Measurements from ENCODE around the gene KCTD7.
"Not testable (repeated sequence)": the region's sequence is repeated elsewhere in the genome, so short reads cannot be mapped to it uniquely, and the experiment has no call there.

The KCTD7 gene

DNA sequence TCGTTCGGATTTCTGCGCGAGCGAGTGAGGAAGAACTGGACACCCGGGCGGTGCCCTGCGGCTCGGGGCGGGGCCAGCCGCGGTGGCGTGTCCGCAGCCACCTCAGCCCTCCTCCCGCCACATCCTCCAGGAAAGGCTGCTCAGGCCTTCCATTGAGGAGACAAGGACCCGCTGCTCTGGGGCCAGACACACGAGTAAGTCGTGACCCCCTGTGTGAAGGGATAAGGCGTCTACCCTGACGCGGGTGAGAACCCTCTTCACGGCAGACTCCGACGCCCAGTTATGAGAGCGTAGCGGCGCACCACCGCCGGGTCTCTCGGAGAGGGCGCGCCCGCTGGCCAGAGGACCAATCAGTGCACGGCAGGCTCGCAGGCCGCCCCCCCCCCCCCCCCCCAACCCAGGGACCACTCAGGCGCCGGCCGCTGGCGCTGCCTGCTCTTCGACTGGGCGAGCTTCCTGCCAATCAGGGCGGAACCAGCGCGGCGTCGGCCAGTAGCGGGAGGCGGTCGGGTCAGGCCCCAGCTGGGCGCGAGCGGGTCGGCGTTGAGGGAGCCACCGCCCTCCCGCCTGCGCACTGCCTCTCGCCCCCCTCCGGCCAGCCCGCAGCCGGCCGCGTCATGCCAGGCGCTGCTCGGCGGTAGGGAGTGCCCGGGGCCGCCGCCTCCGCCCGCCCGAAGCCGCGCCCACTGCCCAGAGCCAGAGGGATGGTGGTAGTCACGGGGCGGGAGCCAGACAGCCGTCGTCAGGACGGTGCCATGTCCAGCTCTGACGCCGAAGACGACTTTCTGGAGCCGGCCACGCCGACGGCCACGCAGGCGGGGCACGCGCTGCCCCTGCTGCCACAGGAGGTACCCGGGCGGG lies at the start of gene KCTD7:
TSS of gene KCTD7 (plus strand) at position 521 of the 861 bp plus-strand sequence. CDS start at position 705, 184 bp downstream.
- DNase-seq (ENCODE audit: low spot score), result peak; percentile 97

DNA sequence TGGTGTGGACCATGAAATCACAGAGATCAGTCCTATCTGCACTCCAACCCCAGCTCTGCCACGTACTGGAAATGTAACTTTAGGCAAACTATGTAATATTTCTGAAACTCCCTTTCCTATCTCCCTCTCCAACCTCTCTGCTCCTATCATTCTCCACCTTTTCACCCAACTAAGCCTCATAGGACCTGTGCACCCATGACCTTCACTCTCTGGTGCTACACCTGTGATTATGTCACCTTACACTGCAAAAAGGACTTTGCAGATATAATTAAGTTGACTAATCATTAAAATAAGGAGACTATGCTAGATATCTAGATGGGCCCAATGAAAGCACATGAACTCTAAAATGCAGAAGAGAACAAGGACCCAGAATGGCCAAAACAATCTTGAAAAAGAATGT lies 48.3 kb upstream of the KCTD7 start:
- not testable (repeated sequence) for DNase-seq (ENCODE audit: low spot score)

- not testable (repeated sequence) for DNase-seq (ENCODE audit: low spot score)
Observed at GRCh38 chr7:66582816-66583489, 45.7 kb upstream of the KCTD7 start.

DNA sequence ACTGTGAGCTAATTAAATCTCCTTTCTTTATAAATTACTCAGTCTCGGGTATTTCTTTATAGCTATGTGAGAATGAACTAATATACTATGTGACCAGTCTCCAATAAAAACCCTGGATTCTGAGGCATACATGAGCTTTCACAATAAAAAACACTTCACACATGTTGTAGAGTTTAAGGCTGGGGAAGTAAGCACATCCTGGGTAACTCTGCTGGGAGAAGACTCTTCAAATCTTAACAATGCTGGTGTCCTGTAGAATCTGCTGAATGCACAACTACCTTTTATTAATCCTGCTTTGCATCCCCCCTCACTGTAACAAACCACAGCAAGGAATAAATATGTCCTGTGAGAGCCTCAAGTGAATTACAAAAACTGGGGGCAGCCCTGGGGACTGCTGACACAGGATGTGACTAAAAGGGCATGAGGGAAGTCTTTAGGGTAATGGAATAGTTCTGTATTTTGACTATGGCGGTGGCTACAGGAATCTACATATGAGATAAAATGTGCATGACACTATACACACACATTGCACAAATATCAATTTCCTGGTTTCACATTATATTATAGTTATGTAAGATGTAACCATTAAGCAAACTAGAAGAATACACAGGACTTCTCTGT lies 45.1 kb upstream of the KCTD7 start:
- DNase-seq (ENCODE audit: low spot score), result no peak

DNA sequence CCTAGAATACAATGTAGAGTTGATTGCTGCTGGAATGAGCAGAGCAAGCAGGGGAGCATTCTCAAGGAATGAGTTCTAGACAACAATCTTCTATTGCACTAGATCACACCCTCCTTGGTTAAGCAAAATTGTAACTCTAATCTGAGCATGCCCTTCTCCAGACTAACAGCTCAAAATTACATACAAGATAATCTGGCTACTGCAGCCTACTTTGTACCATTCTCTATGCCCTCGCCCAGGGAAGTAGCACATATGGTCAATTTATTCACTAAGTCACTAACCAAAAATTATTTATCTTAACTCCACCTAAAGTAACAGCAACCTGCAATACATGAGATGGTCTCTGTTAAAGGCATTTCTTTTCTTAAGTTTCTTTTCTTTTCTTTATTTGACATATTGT lies 42.5 kb upstream of the KCTD7 start:
- DNase-seq (ENCODE audit: low spot score), result no peak

DNA sequence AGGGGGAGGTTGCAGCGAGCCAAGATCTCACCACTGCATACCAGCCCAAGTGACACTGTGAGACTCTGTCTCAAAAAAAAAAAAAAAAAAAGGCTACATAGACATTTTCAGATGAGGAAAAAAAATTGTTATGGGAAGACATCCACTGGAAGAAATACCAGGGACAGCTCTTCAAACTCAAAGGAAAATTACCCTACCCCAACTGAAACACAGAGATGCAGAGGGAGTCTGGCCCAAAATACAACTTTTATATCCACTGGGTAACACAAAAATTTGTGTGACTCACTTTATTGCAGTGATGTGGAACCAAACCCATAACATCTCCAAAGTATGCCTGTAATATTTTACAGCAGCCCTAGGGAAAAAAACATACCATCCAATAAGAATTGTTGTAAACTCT lies 40.5 kb upstream of the KCTD7 start:
- not testable (repeated sequence) for DNase-seq (ENCODE audit: low spot score)

DNA sequence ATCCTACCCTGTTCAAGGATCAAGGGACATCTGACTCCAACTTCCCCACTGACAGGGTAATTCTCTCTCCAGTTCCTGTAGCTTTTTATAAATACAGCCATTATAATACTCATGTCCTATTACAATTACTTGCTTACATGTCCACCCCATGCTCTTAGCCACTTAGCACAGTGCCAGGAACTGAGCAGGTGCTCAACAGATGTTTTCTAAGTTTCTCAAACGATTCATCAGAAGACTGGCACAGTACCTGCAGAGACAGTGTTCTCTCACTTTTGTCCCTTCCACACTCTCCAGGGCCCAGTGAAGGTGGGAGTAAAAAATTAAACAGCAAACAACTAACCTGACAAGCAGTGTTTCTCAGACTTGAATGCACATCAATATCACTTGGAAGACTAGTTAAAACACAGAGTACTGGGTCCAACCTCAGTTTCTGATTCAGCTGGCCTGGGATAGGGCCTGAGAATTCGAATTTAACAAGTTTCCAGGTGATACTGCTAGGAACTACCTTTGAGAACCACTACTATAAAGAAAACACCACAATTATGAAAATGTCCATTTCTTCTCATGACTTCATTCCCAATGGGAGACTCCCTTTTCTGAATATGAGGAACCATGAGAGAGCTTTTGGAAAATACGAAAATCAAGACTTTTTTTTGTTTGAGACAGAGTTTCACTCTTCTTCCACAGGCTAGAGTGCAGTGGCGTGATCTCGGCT lies 39.7 kb upstream of the KCTD7 start:
- not testable (repeated sequence) for DNase-seq (ENCODE audit: low spot score)

DNA sequence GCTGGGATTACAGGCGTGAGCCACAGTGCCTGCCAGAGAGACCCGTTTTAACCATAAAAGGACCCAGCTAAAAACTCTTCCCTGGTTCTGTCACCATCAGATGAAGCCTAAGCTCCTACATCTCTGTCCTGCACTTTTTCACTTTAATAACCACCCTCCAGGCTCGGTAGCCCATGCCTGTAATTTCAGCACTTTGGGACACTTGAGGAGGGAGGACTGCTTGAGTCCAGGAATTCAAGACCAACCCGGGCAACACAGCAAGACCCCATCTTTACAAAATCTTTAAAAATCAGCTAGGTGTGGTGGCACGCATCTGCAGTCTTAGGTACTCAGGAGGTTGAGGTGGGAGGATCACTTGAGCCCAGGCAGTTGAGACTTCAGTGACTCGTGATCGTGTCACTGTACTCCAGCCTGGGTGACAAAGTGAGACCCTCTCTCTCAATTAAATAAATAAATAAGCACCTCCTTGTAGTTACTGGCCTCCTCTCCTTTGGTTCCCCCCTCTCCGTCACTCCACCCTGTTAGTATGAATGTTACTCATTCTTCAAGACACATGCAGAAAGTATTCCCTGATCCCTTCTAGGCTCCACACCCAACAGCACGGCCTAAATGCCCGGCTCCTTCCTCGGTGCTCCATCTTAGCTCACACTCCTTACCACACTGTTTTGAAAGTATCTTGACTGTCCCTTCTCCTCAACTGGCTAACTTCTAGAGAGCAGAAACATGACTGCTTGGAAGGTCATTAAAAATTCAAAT lies 38.2 kb upstream of the KCTD7 start:
- peak; percentile 81 for DNase-seq (ENCODE audit: low spot score)

DNA sequence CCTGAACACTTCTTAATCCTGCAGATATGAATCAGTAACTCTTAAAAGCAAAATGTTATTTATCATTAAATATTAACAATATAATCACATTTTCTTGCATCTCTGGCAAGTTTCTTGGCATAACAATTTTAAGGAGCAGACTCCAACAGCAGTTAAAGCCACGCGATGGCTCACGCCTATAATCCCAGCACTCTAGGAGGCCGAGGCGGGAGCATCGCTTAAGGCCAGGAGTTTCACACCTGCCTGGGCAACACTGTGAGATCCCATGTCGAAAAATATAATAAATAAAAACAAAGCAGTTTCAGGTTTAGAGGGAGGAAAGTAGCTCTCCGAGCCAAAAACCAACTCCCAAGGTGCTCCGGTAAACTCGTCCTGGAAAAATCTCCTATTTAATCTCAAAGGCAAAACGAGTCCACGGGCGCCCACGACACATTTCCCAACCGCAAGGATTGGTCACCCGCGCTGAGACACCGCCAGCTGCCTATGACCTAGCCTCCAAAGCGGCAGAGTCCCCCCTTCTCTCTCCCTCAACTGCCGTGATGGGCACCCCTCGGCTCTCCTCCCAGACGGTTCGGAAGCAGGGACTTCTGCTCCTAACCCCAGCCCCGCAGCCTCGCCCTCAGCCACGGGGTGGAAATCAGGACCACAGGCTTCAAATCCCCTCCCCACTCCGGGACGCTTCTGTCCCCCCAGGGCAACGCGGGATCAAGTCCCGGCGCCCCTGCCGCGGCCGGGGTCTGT lies 37.5 kb upstream of the KCTD7 start:
- DNase-seq (ENCODE audit: low spot score), result peak; percentile 38

DNA sequence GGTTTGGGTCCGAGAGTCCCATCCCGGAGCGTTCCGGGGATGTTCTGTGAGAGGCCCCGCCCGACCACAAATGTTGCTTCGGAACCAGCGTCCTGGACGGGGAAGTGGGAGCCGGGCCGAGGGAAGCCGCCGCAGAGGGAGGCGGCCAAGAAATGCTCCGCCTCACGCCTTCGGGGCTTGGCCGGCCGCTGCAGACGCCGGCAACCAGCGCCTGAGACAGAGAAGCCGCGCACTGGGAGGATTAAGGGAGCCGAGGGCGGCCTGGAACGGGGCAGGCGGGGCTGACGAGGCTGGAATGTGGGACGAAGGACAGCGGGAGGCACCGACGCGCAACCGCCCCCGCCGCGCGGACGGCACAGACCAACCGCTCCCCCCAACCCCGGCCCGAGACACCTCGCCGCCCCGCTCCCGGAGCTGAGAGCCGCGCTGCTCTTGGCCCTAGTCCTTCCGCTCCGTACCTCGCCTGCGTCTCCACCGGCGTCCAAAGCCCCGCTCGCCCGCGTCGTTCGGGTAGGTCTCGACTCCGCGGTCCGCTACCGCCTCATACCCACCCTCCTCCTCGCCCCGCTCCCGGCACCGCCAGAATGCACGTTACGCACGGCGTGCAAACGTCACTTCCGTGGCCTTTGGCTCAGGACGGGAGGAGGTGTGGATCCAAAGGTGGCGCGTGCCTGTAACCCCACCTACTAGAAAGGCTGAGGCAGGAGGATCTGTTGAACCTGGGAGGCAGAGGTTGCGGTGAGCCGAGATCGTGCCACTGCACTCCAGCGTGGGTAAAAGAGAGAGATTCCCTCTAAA lies 36.7 kb upstream of the KCTD7 start:
- peak; percentile 87 for DNase-seq (ENCODE audit: low spot score)

GRCh38 chr7:66592597-66593146 lies 36.0 kb upstream of the KCTD7 start:
- not testable (repeated sequence) for DNase-seq (ENCODE audit: low spot score)

DNA sequence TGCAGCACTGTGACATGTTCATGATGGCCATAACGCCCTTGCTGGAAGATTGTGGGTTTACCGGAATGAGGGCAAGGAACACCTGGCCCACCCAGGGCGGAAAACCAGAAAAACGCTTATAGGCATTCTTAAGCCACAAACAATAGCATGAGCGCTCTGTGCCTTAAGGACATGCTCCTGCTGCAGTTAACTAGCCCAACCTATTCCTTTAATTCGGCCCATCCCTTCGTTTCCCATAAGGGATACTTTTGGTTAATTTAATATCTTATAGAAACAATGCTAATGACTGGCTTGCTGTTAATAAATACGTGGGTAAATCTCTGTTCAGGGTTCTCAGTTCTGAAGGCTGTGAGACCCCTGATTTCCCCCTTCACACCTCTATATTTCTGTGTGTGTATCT lies 34.6 kb upstream of the KCTD7 start:
- not testable (repeated sequence) for DNase-seq (ENCODE audit: low spot score)

DNA sequence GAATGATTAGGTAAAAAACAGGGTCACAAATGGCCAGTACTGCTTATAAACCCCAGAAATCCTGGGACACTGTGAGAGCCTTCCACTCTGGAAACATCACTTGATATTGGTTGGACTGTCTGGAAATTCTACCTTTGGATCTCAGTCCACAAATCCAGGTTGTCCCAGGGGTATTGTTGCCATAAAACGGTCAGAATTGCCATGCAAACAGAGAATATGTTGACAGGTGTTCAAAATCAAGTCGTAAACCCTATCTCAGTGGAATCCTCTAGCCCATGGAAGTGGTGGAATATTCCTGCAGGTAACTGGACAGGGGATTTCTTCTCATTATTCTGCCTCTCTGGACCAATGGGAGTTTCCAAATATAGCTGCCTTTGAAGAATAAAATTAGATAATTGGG lies 31.2 kb upstream of the KCTD7 start:
- no peak for DNase-seq (ENCODE audit: low spot score)

- DNase-seq (ENCODE audit: low spot score), result no peak
Observed at GRCh38 chr7:66602159-66602558, 26.5 kb upstream of the KCTD7 start.

GRCh38 chr7:66604198-66604597 lies 24.5 kb upstream of the KCTD7 start:
- DNase-seq (ENCODE audit: low spot score), result no peak

DNA sequence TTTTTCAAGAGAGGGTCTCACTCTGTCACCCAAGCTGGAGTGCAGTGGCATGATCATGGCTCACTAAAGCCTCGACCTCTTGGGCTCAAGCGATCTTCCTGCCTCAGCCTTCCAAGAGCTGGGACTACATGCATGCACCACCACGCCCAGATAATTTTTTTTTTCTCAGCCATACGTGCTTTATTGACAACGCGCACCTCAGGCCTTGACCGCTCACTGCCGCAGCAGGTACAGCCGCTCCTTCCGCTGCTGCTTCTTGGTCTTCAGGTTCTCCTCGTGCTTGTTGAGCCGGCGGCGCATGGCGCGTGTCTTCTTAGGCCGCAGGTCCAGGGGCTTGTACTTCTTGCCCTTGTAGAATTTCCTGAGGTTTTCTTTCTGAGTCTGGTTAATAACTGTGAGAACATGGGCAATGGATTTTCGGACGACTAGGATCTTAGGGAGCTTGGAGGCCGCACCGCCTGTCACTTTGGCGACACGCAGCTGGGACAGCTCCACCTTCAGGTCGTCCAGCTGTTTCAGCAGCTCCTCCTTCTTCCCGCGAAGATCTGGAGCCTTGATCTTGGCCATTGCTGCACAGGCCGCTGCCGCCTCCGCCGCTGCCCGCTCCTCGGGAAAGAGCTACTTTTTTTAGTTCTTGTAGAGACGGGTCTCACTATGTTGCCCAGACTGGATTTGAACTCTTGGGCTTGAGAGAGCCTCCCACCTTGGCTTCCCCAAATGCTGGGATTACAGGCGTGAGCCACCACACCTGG lies 22.0 kb upstream of the KCTD7 start:
- not testable (repeated sequence) for DNase-seq (ENCODE audit: low spot score)

- DNase-seq (ENCODE audit: low spot score), result no peak
Observed at GRCh38 chr7:66609176-66609575, 19.5 kb upstream of the KCTD7 start.

GRCh38 chr7:66614596-66614995 lies 14.1 kb upstream of the KCTD7 start:
- DNase-seq (ENCODE audit: low spot score), result not testable (repeated sequence)

- DNase-seq (ENCODE audit: low spot score), result no peak
Observed at GRCh38 chr7:66615699-66616098, 13.0 kb upstream of the KCTD7 start.

All from RKO (cell line).